Activated B cell treated with CpG ODN at 0.5 μM for 24 hours (primary cell): ENCODE measurements around the gene RTF2. TPM values are rescaled to one million over a fixed set of nuclear protein-coding genes. Genes with fewer than 3 reads are reported as not detected.

Experiments
- ATAC-seq: fragments of 200-7000 bp; cut with Tn5 transposase; one replicate; pipeline ENCODE4 v1.10.0; 2021; ENCODE audit warnings: low read depth, mild to moderate bottlenecking, moderate library complexity
- CTCF ChIA-PET: fragments of 350-600 bp; sonication (Branson Sonifier 250); formaldehyde crosslinking; loops from one replicate; lab custom pipeline; 2021; ENCODE audit warnings: antibody characterized with exemption; lab: Charles Lee
- POLR2A ChIA-PET: fragments of 350-600 bp; sonication (Branson Sonifier 250); formaldehyde crosslinking; loops from one replicate; lab custom pipeline; 2021; ENCODE audit warnings: antibody characterized with exemption; lab: Charles Lee
- DNase-seq: peaks from one replicate; pipeline ENCODE4 v3.0.0; 2022
- H3K27ac Mint-ChIP-seq: one replicate; pipeline ENCODE4 v1.8.0; 2020; ENCODE audit warnings: mixed read lengths
- H3K27me3 Mint-ChIP-seq: one replicate; pipeline ENCODE4 v1.8.0; 2021; ENCODE audit warnings: mixed read lengths
- H3K36me3 Mint-ChIP-seq: one replicate; pipeline ENCODE4 v1.8.0; 2021; ENCODE audit warnings: low read depth, mixed read lengths
- H3K4me1 Mint-ChIP-seq: one replicate; pipeline ENCODE4 v1.8.0; 2021; ENCODE audit warnings: mixed read lengths
- H3K4me3 Mint-ChIP-seq: one replicate; pipeline ENCODE4 v1.8.0; 2020; ENCODE audit warnings: mild to moderate bottlenecking, mixed read lengths
- H3K9me3 Mint-ChIP-seq: one replicate; pipeline ENCODE4 v1.8.0; 2020; ENCODE audit warnings: mixed read lengths
- intact Hi-C: fragments of 100-400 bp; cut with micrococcal nuclease; formaldehyde crosslinking; loops from one replicate; pipeline ENCODE4 v1.15.1; 2024
- total RNA-seq: library from RNA; stranded (reverse); gene quantifications from 2 replicates; pipeline ENCODE4 v1.2.3, GENCODE V29; 2022
- TF ChIP-seq, protein P1 (sequence below): fragments of 200-600 bp; IDR thresholded peaks from one replicate; pipeline ENCODE4 v1.8.0; 2022; ENCODE audit warnings: antibody characterized with exemption, mild to moderate bottlenecking

Gene RTF2
- total RNA-seq, 1 donor from 2014 or later = 81.1 TPM

DNA sequence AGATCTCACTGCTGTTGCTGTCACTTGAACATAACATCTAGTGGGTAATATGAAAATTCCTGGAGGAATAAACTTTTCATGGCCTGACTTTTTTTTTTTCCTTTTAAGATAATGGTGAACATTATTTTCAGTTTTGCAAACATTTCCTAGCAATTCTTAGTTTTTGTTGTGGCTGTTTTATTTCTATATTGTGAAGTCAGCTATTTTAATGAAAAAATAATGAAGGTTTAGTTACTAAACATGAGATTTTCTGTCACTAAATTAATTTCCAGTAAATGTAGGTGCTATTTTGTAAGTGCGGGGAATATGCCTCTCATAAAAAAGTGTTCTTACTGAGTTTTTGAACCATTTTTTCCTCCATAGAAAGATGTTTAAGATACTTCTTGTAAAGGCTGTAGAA is 32.7 kb downstream of the RTF2 start:
- Mint-ChIP-seq H3K36me3 (peaks cover 59% of the 10 kb centered on the region), H3K27ac (no peak overlapping the region), H3K4me1 (no peaks in the 10 kb centered on the region), H3K27me3 (no peaks in the 10 kb centered on the region), H3K9me3 (peaks cover 6% of the 10 kb centered on the region), H3K4me3 (no peak overlapping the region)
- CTCF ChIA-PET = no interaction called here
- DNase-seq (no peak), ATAC-seq (no peak)
- TF ChIP-seq, protein P1, sequence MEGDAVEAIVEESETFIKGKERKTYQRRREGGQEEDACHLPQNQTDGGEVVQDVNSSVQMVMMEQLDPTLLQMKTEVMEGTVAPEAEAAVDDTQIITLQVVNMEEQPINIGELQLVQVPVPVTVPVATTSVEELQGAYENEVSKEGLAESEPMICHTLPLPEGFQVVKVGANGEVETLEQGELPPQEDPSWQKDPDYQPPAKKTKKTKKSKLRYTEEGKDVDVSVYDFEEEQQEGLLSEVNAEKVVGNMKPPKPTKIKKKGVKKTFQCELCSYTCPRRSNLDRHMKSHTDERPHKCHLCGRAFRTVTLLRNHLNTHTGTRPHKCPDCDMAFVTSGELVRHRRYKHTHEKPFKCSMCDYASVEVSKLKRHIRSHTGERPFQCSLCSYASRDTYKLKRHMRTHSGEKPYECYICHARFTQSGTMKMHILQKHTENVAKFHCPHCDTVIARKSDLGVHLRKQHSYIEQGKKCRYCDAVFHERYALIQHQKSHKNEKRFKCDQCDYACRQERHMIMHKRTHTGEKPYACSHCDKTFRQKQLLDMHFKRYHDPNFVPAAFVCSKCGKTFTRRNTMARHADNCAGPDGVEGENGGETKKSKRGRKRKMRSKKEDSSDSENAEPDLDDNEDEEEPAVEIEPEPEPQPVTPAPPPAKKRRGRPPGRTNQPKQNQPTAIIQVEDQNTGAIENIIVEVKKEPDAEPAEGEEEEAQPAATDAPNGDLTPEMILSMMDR = no peak
- POLR2A ChIA-PET = no interaction called here
- intact Hi-C loops = no loop called here

DNA sequence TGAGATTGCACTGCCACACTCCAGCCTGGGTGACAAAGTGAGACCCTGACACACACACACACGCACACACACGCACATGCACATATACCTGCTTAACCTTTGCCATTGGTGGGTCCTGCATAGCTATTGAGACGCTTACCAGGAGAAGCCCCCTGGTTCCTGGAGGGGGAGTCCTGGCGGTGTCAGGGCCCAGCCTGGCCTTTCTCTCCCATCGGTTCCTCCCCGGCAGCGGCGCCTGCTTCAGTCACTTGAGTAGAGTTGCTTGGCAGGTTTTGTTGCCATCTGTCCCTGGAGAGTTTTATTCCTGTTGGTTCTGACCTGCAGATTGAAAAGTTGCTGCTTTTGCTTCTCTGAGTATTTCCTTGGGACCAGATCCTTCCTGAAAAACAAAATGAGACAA is 35.5 kb downstream of the RTF2 start:
- no peak overlapping the region for H3K27ac Mint-ChIP-seq
- POLR2A ChIA-PET = no interaction called here
- CTCF ChIA-PET = no interaction called here

DNA sequence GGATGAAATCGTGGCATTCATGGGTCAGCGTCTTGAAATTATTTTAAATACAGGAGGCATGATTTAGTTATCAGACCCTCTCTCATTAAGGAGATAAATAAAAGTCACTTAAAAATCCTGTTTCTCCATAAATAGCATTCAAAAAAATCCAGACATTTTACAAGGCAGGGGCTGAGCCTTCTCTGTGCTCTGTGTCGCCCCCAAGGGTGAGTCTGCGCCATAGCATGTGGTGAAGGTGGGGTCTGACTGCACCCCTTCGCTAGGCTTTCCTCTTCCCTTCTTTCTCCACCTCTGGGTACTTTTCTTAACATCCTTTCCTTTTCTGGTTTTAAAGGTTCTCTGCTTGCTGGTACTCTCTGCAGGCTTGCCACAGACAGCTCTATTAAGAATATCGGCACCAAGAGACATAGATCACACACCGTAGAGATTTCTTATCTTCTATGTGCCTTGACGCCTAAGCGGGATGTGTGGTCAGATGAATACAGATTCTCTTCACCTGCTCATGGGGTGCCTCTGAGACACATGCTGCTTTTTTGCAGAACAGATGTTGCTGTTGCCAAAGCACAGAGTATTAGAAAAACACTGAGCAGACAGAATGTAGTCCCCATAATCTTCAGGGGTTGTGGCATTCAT is 36.1 kb downstream of the RTF2 start:
- POLR2A ChIA-PET = no interaction called here
- H3K36me3 Mint-ChIP-seq = peaks cover 47% of the 10 kb centered on the region
- ATAC-seq (no peak), DNase-seq (no peak)
- intact Hi-C loops = loop anchor here (1.0 kb wide), 1 partner anchor 104 kb away; no protein-coding TSS in a partner anchor
- H3K9me3 Mint-ChIP-seq = no peaks in the 10 kb centered on the region
- no peak overlapping the region for H3K4me3 Mint-ChIP-seq
- no peaks in the 10 kb centered on the region for H3K4me1 Mint-ChIP-seq
- TF ChIP-seq, protein P1 = no peak
- H3K27ac Mint-ChIP-seq = no peak overlapping the region
- no peaks in the 10 kb centered on the region for H3K27me3 Mint-ChIP-seq
- CTCF ChIA-PET = no interaction called here

More for the DNA sequence above, 35.5 kb downstream of the RTF2 start:
- Mint-ChIP-seq H3K4me3 (no peak overlapping the region), H3K27me3 (no peaks in the 10 kb centered on the region), H3K4me1 (no peaks in the 10 kb centered on the region), H3K9me3 (no peaks in the 10 kb centered on the region), H3K36me3 (peaks cover 46% of the 10 kb centered on the region)
- intact Hi-C loops = loop anchor here (1.0 kb wide), 1 partner anchor 104 kb away; no protein-coding TSS in a partner anchor
- TF ChIP-seq, protein P1 = no peak
- no peak for DNase-seq
- no peak for ATAC-seq

DNA sequence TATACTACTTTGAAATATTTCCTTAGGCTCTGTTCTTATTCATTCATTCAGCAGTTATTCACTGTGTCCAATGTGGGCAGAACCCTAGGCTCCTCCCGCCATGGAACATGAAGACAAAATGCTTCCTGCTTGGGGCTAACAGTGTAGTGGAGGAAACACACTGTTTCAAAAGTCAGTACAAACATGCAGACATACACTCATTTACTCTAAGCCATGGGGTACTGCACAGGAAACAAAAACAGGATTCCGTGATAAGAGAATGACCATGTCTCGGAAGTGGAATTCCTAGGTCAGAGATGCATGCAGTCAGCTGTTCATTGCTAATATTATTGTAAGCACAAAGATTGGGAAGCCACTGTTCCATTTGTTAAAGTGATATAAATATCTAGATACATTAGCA is 37.7 kb downstream of the RTF2 start:
- CTCF ChIA-PET = no interaction called here
- intact Hi-C loops = no loop called here
- Mint-ChIP-seq H3K27ac (no peak overlapping the region), H3K4me1 (no peaks in the 10 kb centered on the region), H3K9me3 (no peaks in the 10 kb centered on the region), H3K36me3 (peaks cover 45% of the 10 kb centered on the region), H3K4me3 (no peak overlapping the region), H3K27me3 (no peaks in the 10 kb centered on the region)
- TF ChIP-seq, protein P1 = no peak
- ATAC-seq (no peak), DNase-seq (no peak)
- POLR2A ChIA-PET = interaction anchor here (0.7 kb wide), 1 partner anchor 185 kb away, joined by 3 read pairs; no protein-coding TSS in a partner anchor

DNA sequence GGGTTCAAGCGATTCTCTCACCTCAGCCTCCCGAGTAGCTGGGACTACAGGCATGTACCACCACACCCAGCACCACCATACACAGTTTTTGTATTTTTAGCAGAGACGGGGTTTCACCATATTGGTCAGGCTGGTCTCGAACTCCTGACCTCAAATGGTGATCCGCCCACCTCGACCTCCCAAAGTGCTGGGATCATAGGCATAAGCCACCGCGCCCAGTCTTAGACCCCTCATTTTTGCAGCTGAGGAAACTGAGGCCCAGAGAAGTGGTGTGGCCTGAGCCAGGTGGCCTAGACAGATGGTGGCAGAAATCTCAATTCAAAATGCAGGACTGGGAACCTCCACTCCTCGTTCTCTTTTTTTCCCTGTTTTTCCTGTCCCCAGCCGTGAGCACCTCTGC is 43.5 kb downstream of the RTF2 start:
- H3K9me3 Mint-ChIP-seq = no peaks in the 10 kb centered on the region
- ChIA-PET CTCF (no interaction called here), POLR2A (no interaction called here)
- H3K4me1 Mint-ChIP-seq = no peaks in the 10 kb centered on the region
- no peak for ATAC-seq
- H3K27ac Mint-ChIP-seq = no peak overlapping the region
- no peak for DNase-seq
- no peak overlapping the region for H3K4me3 Mint-ChIP-seq
- peaks cover 67% of the 10 kb centered on the region for H3K36me3 Mint-ChIP-seq
- H3K27me3 Mint-ChIP-seq = no peaks in the 10 kb centered on the region
- TF ChIP-seq, protein P1 = no peak
- intact Hi-C loops = no loop called here
